ENCODE measurements around the gene SESTD1. TPM values are rescaled to one million over a fixed set of nuclear protein-coding genes. Genes with fewer than 3 reads are reported as not detected.

The SESTD1 gene
- polyA plus RNA-seq, 3 donors: 25.3 to 44.4 (median 25.3) TPM

DNA sequence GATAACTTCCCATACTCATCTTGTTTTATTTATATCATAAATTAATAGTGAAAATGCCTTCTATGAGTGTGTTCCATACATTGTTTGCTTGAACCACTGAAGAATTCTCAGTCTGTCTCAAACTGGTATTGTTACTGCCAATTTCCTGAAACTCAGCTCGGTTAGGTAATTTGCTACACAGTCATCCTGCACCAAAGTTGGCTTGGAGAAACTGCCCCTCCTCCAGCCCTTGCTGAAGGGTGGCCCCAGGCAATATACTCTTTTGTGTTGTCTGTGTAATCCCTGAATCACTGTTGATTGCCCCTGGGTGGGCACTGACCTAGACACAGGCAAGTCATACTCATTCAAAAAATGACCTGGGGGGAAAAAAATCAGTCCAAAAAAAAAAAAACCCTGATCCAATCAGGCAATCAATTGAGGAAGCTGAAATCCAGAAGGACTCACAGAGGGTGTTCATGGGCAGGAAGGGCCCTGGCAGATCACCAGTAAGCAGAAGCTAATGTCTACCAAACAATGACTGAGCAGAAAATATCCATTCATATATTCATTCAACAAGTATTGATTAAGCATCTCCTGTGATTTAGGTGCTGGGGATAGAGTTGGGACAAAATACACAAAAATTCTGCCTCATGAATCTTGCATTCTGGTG, 3.8 kb upstream of the SESTD1 start:
- Mint-ChIP-seq H3K27ac (peak overlapping the region; percentile 74 to 94 (median 90)), H3K9me3 (peaks cover 0 to 2% (median 0%) of the 10 kb centered on the region in 7 donors), H3K4me3 (no peak overlapping the region), H3K4me1 (peaks cover 42% of the 10 kb centered on the region), H3K36me3 (no peaks in the 10 kb centered on the region), H3K27me3 (ENCODE audit: low read depth in 3 of 3) (no peaks in the 10 kb centered on the region)
- TF ChIP-seq CTCF (IDR thresholded peaks at IDR 0.05): no peak
- Histone ChIP-seq H3K4me3 (replicated peaks in 1 of 3; ENCODE audit: low read depth in 2 of 3, low read length in 3 of 3) (no peak overlapping the region), H2AFZ (ENCODE audit: insufficient read depth, low read depth, low read length, poor library complexity, severe bottlenecking) (no peak overlapping the region), H3K9me3 (replicated peaks in 1 of 2; ENCODE audit: control insufficient read depth in 1 of 2, insufficient read depth in 1 of 2, low read length in 2 of 2) (no peaks in the 10 kb centered on the region), H3K27ac (ENCODE audit: low read depth in 1 of 2, low read length in 2 of 2) (peak overlapping the region; percentile 45 to 68), H3K4me2 (replicated peaks; ENCODE audit: extremely low read depth, low read length, poor library complexity, severe bottlenecking) (peak overlapping the region; percentile 44), H4K20me1 (ENCODE audit: insufficient read depth, low read length) (no peaks in the 10 kb centered on the region), H3K4me1 (ENCODE audit: control insufficient read depth in 1 of 2, insufficient read depth in 2 of 2, low read length in 2 of 2) (peaks cover 30 to 32% of the 10 kb centered on the region in 2 donors), H3K9ac (ENCODE audit: insufficient read depth, low read length, poor library complexity, severe bottlenecking) (no peak overlapping the region), H3K36me3 (replicated peaks in 1 of 2; ENCODE audit: control insufficient read depth in 1 of 2, insufficient read depth in 2 of 2, low read length in 2 of 2) (no peaks in the 10 kb centered on the region), H3K79me2 (ENCODE audit: insufficient read depth, low read length) (peaks cover 7% of the 10 kb centered on the region), H3K27me3 (ENCODE audit: control insufficient read depth in 2 of 2, insufficient read depth in 2 of 2, low read length in 2 of 2) (no peaks in the 10 kb centered on the region)
- 0% methylated on average over 1 of the region's 1 CpG for WGBS (ENCODE audit: insufficient coverage)
- DNase-seq: peak; percentile 58 to 69 (median 65)
- intact Hi-C loops (cut with micrococcal nuclease): loop anchor here in 1 of 2 donors (5.0 kb wide), 1 partner anchor 36 kb away; no protein-coding TSS in a partner anchor

DNA sequence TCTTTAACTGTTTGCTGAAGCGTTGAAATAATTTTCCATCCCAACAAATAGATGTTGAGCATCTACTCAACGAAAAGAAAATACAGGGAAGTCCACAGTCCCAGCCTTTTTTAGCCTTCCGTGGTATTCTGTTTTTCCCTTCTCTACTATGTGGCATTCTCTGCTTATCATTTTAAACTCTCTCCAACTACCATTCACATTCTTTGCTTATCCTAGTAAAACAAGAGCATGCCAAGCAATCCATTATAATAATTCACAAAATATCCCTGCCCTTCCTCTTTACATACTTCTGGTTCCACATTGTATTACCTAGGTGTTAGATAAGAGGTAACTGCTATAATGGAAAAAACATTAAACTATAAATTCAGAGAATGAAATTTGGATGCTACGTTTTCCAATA, 1.6 kb upstream of the SESTD1 start:
- H3K9ac ChIP-seq (ENCODE audit: insufficient read depth, low read length, poor library complexity, severe bottlenecking): no peak overlapping the region
- Mint-ChIP-seq H3K27ac (peak overlapping the region in 3 of 7 donors; percentile 99 to 100 (median 100)), H3K4me1 (peaks cover 50% of the 10 kb centered on the region), H3K27me3 (ENCODE audit: low read depth in 3 of 3) (no peaks in the 10 kb centered on the region), H3K36me3 (no peaks in the 10 kb centered on the region), H3K9me3 (peaks cover 0 to 2% (median 0%) of the 10 kb centered on the region in 7 donors), H3K4me3 (no peak overlapping the region)
- peak overlapping the region in 1 of 2 donors; percentile 98 for H3K27ac ChIP-seq (ENCODE audit: low read depth in 1 of 2, low read length in 2 of 2)
- no peaks in the 10 kb centered on the region for H3K9me3 ChIP-seq (replicated peaks in 1 of 2; ENCODE audit: control insufficient read depth in 1 of 2, insufficient read depth in 1 of 2, low read length in 2 of 2)
- TF ChIP-seq CTCF (IDR thresholded peaks at IDR 0.05): no peak
- H4K20me1 ChIP-seq (ENCODE audit: insufficient read depth, low read length): peaks cover 17% of the 10 kb centered on the region
- no peaks in the 10 kb centered on the region for H3K36me3 ChIP-seq (replicated peaks in 1 of 2; ENCODE audit: control insufficient read depth in 1 of 2, insufficient read depth in 2 of 2, low read length in 2 of 2)
- 97% methylated on average over 3 of the region's 4 CpGs for WGBS (ENCODE audit: insufficient coverage)
- no peak overlapping the region for H2AFZ ChIP-seq (ENCODE audit: insufficient read depth, low read depth, low read length, poor library complexity, severe bottlenecking)
- no peak for DNase-seq
- H3K4me1 ChIP-seq (ENCODE audit: control insufficient read depth in 1 of 2, insufficient read depth in 2 of 2, low read length in 2 of 2): peaks cover 31 to 53% of the 10 kb centered on the region in 2 donors
- no peak overlapping the region for H3K4me3 ChIP-seq (replicated peaks in 1 of 3; ENCODE audit: low read depth in 2 of 3, low read length in 3 of 3)
- H3K27me3 ChIP-seq (ENCODE audit: control insufficient read depth in 2 of 2, insufficient read depth in 2 of 2, low read length in 2 of 2): no peaks in the 10 kb centered on the region
- H3K4me2 ChIP-seq (replicated peaks; ENCODE audit: extremely low read depth, low read length, poor library complexity, severe bottlenecking): no peak overlapping the region
- intact Hi-C loops (cut with micrococcal nuclease): loop anchor here in 1 of 2 donors (5.0 kb wide), 1 partner anchor 34 kb away; no protein-coding TSS in a partner anchor
- peaks cover 29% of the 10 kb centered on the region for H3K79me2 ChIP-seq (ENCODE audit: insufficient read depth, low read length)

All from CD14-positive monocyte (primary cell).